ENCODE measurements around the gene SLC38A4.

DNA sequence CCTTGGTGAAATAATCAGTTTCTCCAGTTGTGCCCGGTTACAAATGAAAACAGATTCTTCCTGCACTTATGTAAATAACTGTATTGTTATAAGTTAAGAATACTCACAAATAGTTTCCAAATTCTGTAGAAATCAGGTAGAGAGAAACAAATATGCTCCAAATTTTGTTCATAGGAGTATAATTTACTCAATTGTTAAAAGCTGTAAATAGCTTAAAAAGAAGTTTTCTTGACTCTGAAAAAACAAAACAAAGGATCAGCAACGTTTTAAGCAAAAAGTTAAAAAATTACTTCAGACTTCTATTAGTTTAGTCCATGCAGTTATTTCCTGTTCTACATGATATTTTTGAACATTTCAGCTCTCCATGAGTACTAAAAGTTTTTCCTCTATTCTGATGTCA is 30.0 kb upstream of the SLC38A4 start:
- TF ChIP-seq, protein P1, sequence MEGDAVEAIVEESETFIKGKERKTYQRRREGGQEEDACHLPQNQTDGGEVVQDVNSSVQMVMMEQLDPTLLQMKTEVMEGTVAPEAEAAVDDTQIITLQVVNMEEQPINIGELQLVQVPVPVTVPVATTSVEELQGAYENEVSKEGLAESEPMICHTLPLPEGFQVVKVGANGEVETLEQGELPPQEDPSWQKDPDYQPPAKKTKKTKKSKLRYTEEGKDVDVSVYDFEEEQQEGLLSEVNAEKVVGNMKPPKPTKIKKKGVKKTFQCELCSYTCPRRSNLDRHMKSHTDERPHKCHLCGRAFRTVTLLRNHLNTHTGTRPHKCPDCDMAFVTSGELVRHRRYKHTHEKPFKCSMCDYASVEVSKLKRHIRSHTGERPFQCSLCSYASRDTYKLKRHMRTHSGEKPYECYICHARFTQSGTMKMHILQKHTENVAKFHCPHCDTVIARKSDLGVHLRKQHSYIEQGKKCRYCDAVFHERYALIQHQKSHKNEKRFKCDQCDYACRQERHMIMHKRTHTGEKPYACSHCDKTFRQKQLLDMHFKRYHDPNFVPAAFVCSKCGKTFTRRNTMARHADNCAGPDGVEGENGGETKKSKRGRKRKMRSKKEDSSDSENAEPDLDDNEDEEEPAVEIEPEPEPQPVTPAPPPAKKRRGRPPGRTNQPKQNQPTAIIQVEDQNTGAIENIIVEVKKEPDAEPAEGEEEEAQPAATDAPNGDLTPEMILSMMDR (IDR thresholded peaks at IDR 0.05) = no peak
- no peak for TF ChIP-seq POLR2A (IDR thresholded peaks at IDR 0.05)

Measured in breast epithelium (tissue), 3 donors.